HEK293 (cell line): ENCODE measurements around the gene CXCL8.

ENCODE experiments used
- CTCF ChIP-seq: fragments of 450-650 bp; formaldehyde crosslinking; IDR thresholded peaks from 2 replicates; pipeline ENCODE4 v1.5.1; 2016; ENCODE audit warnings: missing biosample characterization, missing genetic modification characterization
- PATZ1 ChIP-seq: fragments of 450-650 bp; formaldehyde crosslinking; IDR thresholded peaks from 2 replicates; pipeline ENCODE4 v1.5.1; 2016; ENCODE audit warnings: missing biosample characterization, missing genetic modification characterization
- REST ChIP-seq: fragments of 450-650 bp; formaldehyde crosslinking; IDR thresholded peaks from 2 replicates; pipeline ENCODE4 v1.5.1; 2016; ENCODE audit warnings: missing biosample characterization, missing genetic modification characterization
- SP2 ChIP-seq: fragments of 450-650 bp; formaldehyde crosslinking; IDR thresholded peaks from 2 replicates; pipeline ENCODE4 v1.5.1; 2016; ENCODE audit warnings: missing biosample characterization, missing genetic modification characterization
- TCF7L2 ChIP-seq: IDR thresholded peaks from 2 replicates; pipeline ENCODE4 v1.6.1; 2011; ENCODE audit warnings: low read depth, mild to moderate bottlenecking, inconsistent platforms, low read length, moderate library complexity, borderline replicate concordance
- TSHZ1 ChIP-seq: fragments of 450-650 bp; formaldehyde crosslinking; IDR thresholded peaks from 2 replicates; pipeline ENCODE4 v1.5.1; 2016; ENCODE audit warnings: missing biosample characterization, missing genetic modification characterization, borderline replicate concordance
- ZNF146 ChIP-seq: fragments of 450-650 bp; formaldehyde crosslinking; IDR thresholded peaks from 2 replicates; pipeline ENCODE4 v1.5.1; 2016; ENCODE audit warnings: missing biosample characterization, missing genetic modification characterization
- ZNF223 ChIP-seq: fragments of 450-650 bp; formaldehyde crosslinking; IDR thresholded peaks from 2 replicates; pipeline ENCODE4 v1.5.1; 2016; ENCODE audit warnings: missing biosample characterization, missing genetic modification characterization
- ZNF280D ChIP-seq: fragments of 450-650 bp; formaldehyde crosslinking; IDR thresholded peaks from 2 replicates; pipeline ENCODE4 v1.5.1; 2016; ENCODE audit warnings: missing biosample characterization, missing genetic modification characterization
- ZNF830 ChIP-seq: fragments of 450-650 bp; IDR thresholded peaks from 2 replicates; pipeline ENCODE4 v1.5.0; 2018; ENCODE audit warnings: missing biosample characterization, missing genetic modification characterization, low read depth, mild to moderate bottlenecking, moderate library complexity

- TF ChIP-seq TSHZ1 (tag by site-specific recombination) (no peak), TCF7L2 (no peak), CTCF (no peak), ZNF280D (no peak), PATZ1 (tag by site-specific recombination) (no peak), ZNF146 (no peak), ZNF223 (tag by site-specific recombination) (no peak), ZNF830 (tag by site-specific recombination) (no peak), REST (tag by site-specific recombination) (no peak), SP2 (no peak)
These were observed 24.1 kb downstream of the CXCL8 start for GRCh38 chr4:73764513-73764912.
